IMR-90 (cell line): ENCODE data around the gene CDK11B. TPM values are rescaled to one million over a fixed set of nuclear protein-coding genes. Genes with fewer than 3 reads are reported as not detected.

Experiments used
- ATAC-seq: fragments of 200-7000 bp; cut with Tn5 transposase; 2 replicates; pipeline ENCODE4 v1.9.1; 2020; ENCODE audit warnings: low read depth, mild to moderate bottlenecking, moderate library complexity
- BruUV-seq: library from RNA; stranded (reverse); fragments of 400-500 nt; replicated peaks from 2 replicates; lab custom pipeline; 2021; lab: Mats Ljungman, UMichigan
- CTCF ChIA-PET: fragments of 300-600 bp; formaldehyde crosslinking; extraction: SDS; loops from one replicate; lab custom pipeline; 2021; ENCODE audit warnings: antibody characterized with exemption; lab: Yijun Ruan, JAX
- POLR2A ChIA-PET: fragments of 300-600 bp; sonication (Branson Sonifier 250); formaldehyde crosslinking; loops from one replicate; lab custom pipeline; 2022; ENCODE audit warnings: antibody characterized with exemption; ENCODE audit not compliant: unreplicated experiment; lab: Charles Lee
- DNase-seq: peaks from one replicate; pipeline ENCODE4 v3.0.0; 2013
- H2AFZ ChIP-seq: replicated peaks from 2 replicates; pipeline ENCODE3; 2013; ENCODE audit warnings: low read length, mild to moderate bottlenecking; ENCODE audit not compliant: poor library complexity
- H2AK5ac ChIP-seq: 2 replicates; pipeline ENCODE4 v1.6.1; 2013; ENCODE audit warnings: low read depth, low read length, inconsistent platforms
- H2AK9ac ChIP-seq: replicated peaks from 2 replicates; pipeline ENCODE3; 2013; ENCODE audit warnings: mild to moderate bottlenecking, low read depth, low read length, moderate library complexity; ENCODE audit not compliant: poor library complexity
- H2BK120ac ChIP-seq: 2 replicates; pipeline ENCODE4 v1.6.1; 2013; ENCODE audit warnings: low read depth, low read length, inconsistent platforms
- H2BK15ac ChIP-seq: 3 replicates; pipeline ENCODE4 v1.6.1; 2013; ENCODE audit warnings: low read depth, low read length, inconsistent platforms
- H2BK20ac ChIP-seq: 2 replicates; pipeline ENCODE4 v1.6.1; 2013; ENCODE audit warnings: low read depth, mild to moderate bottlenecking, inconsistent platforms, low read length, moderate library complexity
- H2BK5ac ChIP-seq: 2 replicates; pipeline ENCODE4 v1.6.1; 2013; ENCODE audit warnings: mild to moderate bottlenecking, low read depth, low read length, inconsistent platforms; ENCODE audit not compliant: poor library complexity, severe bottlenecking
- H3K14ac ChIP-seq: replicated peaks from 2 replicates; pipeline ENCODE4 v1.6.1; 2013; ENCODE audit warnings: low read depth, low read length, inconsistent platforms
- H3K18ac ChIP-seq: 2 replicates; pipeline ENCODE4 v1.6.1; 2013; ENCODE audit warnings: low read depth, low read length, control low read depth
- H3K23ac ChIP-seq: 2 replicates; pipeline ENCODE4 v1.6.1; 2013; ENCODE audit warnings: low read depth, low read length, inconsistent platforms
- H3K27ac ChIP-seq: 2 replicates; pipeline ENCODE4 v1.5.1; 2013; ENCODE audit warnings: mild to moderate bottlenecking, control low read depth, low read length; ENCODE audit not compliant: insufficient read depth
- H3K27me3 ChIP-seq: 2 replicates; pipeline ENCODE4 v1.6.1; 2013; ENCODE audit warnings: low read length; ENCODE audit not compliant: control insufficient read depth, insufficient read depth
- H3K36me3 ChIP-seq: 2 replicates; pipeline ENCODE4 v1.6.1; 2013; ENCODE audit warnings: low read length, mixed read lengths; ENCODE audit not compliant: control insufficient read depth, insufficient read depth
- H3K4ac ChIP-seq: 2 replicates; pipeline ENCODE4 v1.6.1; 2013; ENCODE audit warnings: low read depth, low read length, inconsistent platforms
- H3K4me1 ChIP-seq: 2 replicates; pipeline ENCODE4 v1.6.1; 2013; ENCODE audit warnings: low read length, mixed read lengths; ENCODE audit not compliant: control insufficient read depth, insufficient read depth
- H3K4me2 ChIP-seq: 2 replicates; pipeline ENCODE4 v1.6.1; 2013; ENCODE audit warnings: low read depth, mild to moderate bottlenecking, control low read depth, low read length, moderate library complexity
- H3K4me3 ChIP-seq: 2 replicates; pipeline ENCODE4 v1.5.1; 2013; ENCODE audit warnings: low read depth, mild to moderate bottlenecking, control low read depth, low read length, moderate library complexity; ENCODE audit not compliant: insufficient read depth
- H3K56ac ChIP-seq: 2 replicates; pipeline ENCODE4 v1.6.1; 2013; ENCODE audit warnings: low read length, inconsistent platforms; ENCODE audit not compliant: insufficient read depth; ENCODE audit errors: extremely low read depth
- H3K79me1 ChIP-seq, 2 experiments: 2 replicates each; pipeline ENCODE4 v1.6.1; 2013; ENCODE audit warnings: low read length in 2 of 2, inconsistent platforms in 1 of 2, low read depth in 1 of 2
- H3K9ac ChIP-seq: 2 replicates; pipeline ENCODE4 v1.6.1; 2013; ENCODE audit warnings: low read depth, low read length, control low read depth
- H3K9me1 ChIP-seq: 2 replicates; pipeline ENCODE4 v1.6.1; 2013; ENCODE audit warnings: low read length, inconsistent platforms; ENCODE audit not compliant: insufficient read depth
- H3K9me3 ChIP-seq: 2 replicates; pipeline ENCODE4 v1.6.1; 2013; ENCODE audit warnings: low read length; ENCODE audit not compliant: control insufficient read depth, insufficient read depth
- H4K20me1 ChIP-seq: 2 replicates; pipeline ENCODE4 v1.6.1; 2013; ENCODE audit warnings: low read length, inconsistent platforms; ENCODE audit not compliant: insufficient read depth
- H4K5ac ChIP-seq: 2 replicates; pipeline ENCODE4 v1.6.1; 2013; ENCODE audit warnings: mild to moderate bottlenecking, low read depth, low read length, control low read depth
- H4K8ac ChIP-seq, 2 experiments: 2 replicates each; pipeline ENCODE4 v1.6.1; 2013; ENCODE audit warnings: low read depth in 2 of 2, low read length in 2 of 2, control low read depth in 1 of 2, inconsistent platforms in 1 of 2
- H4K91ac ChIP-seq: 2 replicates; pipeline ENCODE4 v1.6.1; 2013; ENCODE audit warnings: low read depth, low read length, inconsistent platforms; ENCODE audit not compliant: insufficient read depth
- CEBPB ChIP-seq: IDR thresholded peaks from 2 replicates; pipeline ENCODE4 v1.6.1; 2012; ENCODE audit warnings: low read depth, low read length, improper control_type of control experiment
- CHD1 ChIP-seq: IDR thresholded peaks from 2 replicates; pipeline ENCODE4 v1.6.1; 2012; ENCODE audit warnings: low read depth, low read length, improper control_type of control experiment
- POLR2A ChIP-seq: IDR thresholded peaks from 2 replicates; pipeline ENCODE4 v1.6.1; 2012; ENCODE audit warnings: mild to moderate bottlenecking, low read depth, low read length
- RAD21 ChIP-seq: IDR thresholded peaks from 2 replicates; pipeline ENCODE4 v1.6.1; 2012; ENCODE audit warnings: low read length, improper control_type of control experiment
- WGBS, 2 experiments: methylation state at CpG; one replicate each; pipeline versions ENCODE4 v1.1.5 to v1.1.7; 2013; ENCODE audit warnings: missing lambda C conversion rate in 2 of 2; ENCODE audit not compliant: insufficient read length in 1 of 2; ENCODE audit errors: extremely low coverage in 2 of 2; 5-methylcytosine and 5-hydroxymethylcytosine counted together
- dilution Hi-C: fragments of 300-500 bp; cut with HindIII; formaldehyde crosslinking; loops from one replicate; pipeline ENCODE4 v1.14.3; 2018; ENCODE audit warnings: low sequenced_read_pairs; ENCODE audit not compliant: unreplicated experiment
- in situ Hi-C: fragments of 300-500 bp; cut with MboI; formaldehyde crosslinking; loops from 3 replicates; pipeline ENCODE4 v1.14.3; 2019; ENCODE audit warnings: low sequenced_read_pairs, inconsistent platforms, mixed read lengths
- intact Hi-C: fragments of 100-400 bp; cut with micrococcal nuclease; formaldehyde crosslinking; loops from 2 replicates; pipeline ENCODE4 v1.10.0; 2022
- polyA plus RNA-seq, 3 experiments: library from polyadenylated mRNA; depleted of rRNA; stranded (reverse); fragments of >200 nt; gene quantifications; 2 replicates each; pipeline ENCODE4 v1.2.3, GENCODE V29; 2012; ENCODE audit warnings: low replicate concordance in 1 of 3
- total RNA-seq: library from RNA; depleted of rRNA; stranded (reverse); fragments of >200 nt; gene quantifications from 2 replicates; pipeline ENCODE4 v1.2.3, GENCODE V29; 2012
- TF ChIP-seq, protein P1 (sequence below): fragments of 150-350 bp; IDR thresholded peaks from 2 replicates; pipeline ENCODE4 v1.6.1; 2017; ENCODE audit warnings: mild to moderate bottlenecking, antibody characterized with exemption, low read length, low read depth

Gene CDK11B
- total and polyA plus RNA-seq, 2 of the 4 experiments (the other 2 are of a cell fraction) = 8.2 to 19.1 TPM

DNA sequence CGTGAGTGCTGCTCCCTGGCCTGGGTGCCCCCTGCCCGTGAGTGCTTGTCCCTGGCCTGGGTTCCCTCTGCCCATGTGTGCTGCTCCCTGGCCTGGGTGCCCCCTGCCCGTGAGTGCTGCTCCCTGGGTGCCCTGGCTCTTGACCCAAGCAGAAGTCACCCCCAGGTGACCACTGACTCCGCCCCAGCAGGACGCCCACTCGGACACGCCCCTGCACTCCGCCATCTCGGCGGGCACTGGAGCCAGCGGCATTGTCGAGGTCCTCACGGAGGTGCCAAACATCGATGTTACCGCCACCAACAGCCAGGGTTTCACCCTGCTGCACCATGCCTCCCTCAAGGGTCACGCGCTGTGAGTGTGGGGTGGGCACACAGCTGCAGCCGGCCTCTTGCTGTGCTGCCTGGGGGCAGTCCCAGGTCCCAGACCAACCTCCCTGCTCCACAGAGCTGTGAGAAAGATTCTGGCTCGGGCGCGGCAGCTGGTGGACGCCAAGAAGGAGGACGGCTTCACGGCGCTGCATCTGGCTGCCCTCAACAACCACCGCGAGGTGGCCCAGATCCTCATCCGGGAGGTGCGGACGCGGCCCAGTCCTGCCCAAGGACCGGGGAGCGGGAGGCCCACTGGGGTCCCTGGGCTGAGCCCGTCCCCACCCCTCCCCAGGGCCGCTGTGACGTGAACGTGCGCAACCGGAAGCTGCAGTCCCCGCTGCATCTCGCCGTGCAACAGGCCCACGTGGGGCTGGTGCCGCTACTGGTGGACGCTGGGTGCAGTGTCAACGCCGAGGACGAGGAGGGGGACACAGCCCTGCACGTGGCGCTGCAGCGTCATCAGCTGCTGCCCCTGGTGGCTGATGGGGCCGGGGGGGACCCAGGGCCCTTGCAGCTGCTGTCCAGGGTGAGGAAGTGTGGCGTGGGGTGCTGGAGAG, 30.7 kb downstream of the CDK11B start (continued):
- TF ChIP-seq, protein P1, sequence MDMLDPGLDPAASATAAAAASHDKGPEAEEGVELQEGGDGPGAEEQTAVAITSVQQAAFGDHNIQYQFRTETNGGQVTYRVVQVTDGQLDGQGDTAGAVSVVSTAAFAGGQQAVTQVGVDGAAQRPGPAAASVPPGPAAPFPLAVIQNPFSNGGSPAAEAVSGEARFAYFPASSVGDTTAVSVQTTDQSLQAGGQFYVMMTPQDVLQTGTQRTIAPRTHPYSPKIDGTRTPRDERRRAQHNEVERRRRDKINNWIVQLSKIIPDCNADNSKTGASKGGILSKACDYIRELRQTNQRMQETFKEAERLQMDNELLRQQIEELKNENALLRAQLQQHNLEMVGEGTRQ = no peak

DNA sequence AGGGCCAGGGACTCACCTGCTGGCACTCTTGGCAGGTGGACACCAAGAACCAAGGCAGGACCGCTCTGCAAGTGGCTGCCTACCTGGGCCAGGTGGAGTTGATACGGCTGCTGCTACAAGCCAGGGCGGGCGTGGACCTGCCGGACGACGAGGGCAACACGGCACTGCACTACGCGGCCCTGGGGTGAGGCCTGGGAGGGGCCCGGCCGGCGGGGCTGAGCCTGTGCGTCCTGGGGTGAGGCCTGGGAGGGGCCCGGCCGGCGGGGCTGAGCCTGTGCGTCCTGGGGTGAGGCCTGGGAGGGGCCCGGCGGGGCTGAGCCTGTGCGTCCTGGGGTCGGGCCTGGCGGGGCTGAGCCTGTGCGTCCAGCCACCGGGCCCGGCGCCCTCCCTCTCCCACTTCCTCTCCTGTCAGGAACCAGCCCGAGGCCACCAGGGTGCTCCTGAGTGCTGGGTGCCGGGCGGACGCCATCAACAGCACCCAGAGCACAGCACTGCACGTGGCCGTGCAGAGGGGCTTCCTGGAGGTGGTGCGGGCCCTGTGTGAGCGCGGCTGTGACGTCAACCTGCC, 31.5 kb downstream of the CDK11B start:
- Histone ChIP-seq H3K4me2 (no peak overlapping the region), H2AK9ac (no peak overlapping the region), H3K9me3 (no peaks in the 10 kb centered on the region), H3K14ac (no peak overlapping the region), H2BK120ac (no peak overlapping the region), H3K23ac (no peak overlapping the region), H3K27ac (no peak overlapping the region), H4K91ac (no peak overlapping the region), H3K18ac (no peak overlapping the region), H3K56ac (no peak overlapping the region), H2BK15ac (no peak overlapping the region), H3K4me1 (no peaks in the 10 kb centered on the region; the same call in 1 of the 2 replicates), H3K36me3 (peaks cover 31% of the 10 kb centered on the region), H4K20me1 (peaks cover 18% of the 10 kb centered on the region), H2AFZ (no peak overlapping the region), H2BK5ac (no peak overlapping the region), H3K27me3 (no peaks in the 10 kb centered on the region), H3K79me1 (peaks cover 0 to 5% of the 10 kb centered on the region in 2 experiments; a peak in 1 of 4 replicates), H4K8ac (no peak overlapping the region), H3K9ac (no peak overlapping the region), H4K5ac (no peak overlapping the region), H3K4ac (no peak overlapping the region), H3K4me3 (no peak overlapping the region), H2AK5ac (no peak overlapping the region), H2BK20ac (no peak overlapping the region), H3K9me1 (no peaks in the 10 kb centered on the region)
- no peak for TF ChIP-seq POLR2A
- TF ChIP-seq, protein P1 = no peak
- TF ChIP-seq RAD21 = no peak
- TF ChIP-seq CHD1 = no peak
- no peak for TF ChIP-seq CEBPB
- POLR2A ChIA-PET = no interaction called here
- intact Hi-C loops (no loop called here), in situ Hi-C loops (no loop called here), dilution Hi-C loops (no loop called here)
- BruUV-seq = no TSS peak
- DNase-seq = no peak
- ATAC-seq = no peak
- CTCF ChIA-PET = no interaction called here
- WGBS, 2 experiments = 86% methylated on average over 6 of the region's 37 CpGs; no CpG with 5 or more reads in 1 of the 2 experiments
